Tibial nerve (tissue), 3 donors: ENCODE results near the gene SKI.

Experiments
- CTCF ChIP-seq, 5 experiments: fragments of 200-600 bp in 3 of 5; fragments of 450-650 bp in 2 of 5; sonication (generic) in 3 of 5; IDR thresholded peaks; one replicate each; pipeline ENCODE4 v1.5.1; 2016 to 2019; ENCODE audit warnings: antibody characterized with exemption in 5 of 5, mild to moderate bottlenecking in 3 of 5, moderate library complexity in 2 of 5
- POLR2A ChIP-seq, 2 donors: fragments of 450-650 bp; IDR thresholded peaks; one replicate each; pipeline ENCODE4 v1.6.1; 2017; ENCODE audit warnings: antibody characterized with exemption in 2 of 2, mild to moderate bottlenecking in 2 of 2, moderate library complexity in 2 of 2

DNA sequence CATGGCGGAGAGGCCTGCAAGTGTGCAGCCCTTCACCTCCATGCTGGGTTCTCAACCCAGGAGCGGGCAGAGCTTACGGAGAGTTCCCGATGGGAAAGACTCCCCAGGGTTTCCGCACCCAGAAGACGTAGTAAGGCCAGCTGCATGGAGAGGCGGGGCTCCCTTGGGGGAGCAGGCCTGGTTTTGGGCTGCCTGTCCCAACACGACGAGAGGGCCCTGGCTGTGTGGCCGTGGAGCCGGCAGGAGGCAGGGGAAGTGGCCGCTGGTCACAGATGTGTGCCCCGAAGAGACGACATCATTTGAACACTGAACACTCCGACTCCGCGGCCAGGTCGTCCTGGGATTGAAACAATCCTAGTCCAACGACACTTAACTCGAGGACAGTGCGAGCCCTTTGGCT lies 106.2 kb downstream of the SKI start:
- TF ChIP-seq CTCF (IDR thresholded peaks at IDR 0.05) = no peak
- TF ChIP-seq POLR2A (IDR thresholded peaks at IDR 0.05) = no peak
